Testis (tissue), 3 donors: Measurements from ENCODE around the gene BTBD17. TPM values are rescaled to one million over a fixed set of nuclear protein-coding genes. Genes with fewer than 3 reads are reported as not detected.
A peak's percentile ranks its signal among the peaks of the same experiment; 100 is the strongest.

Experiments
- DNase-seq: peaks from one replicate; pipeline ENCODE4 v3.0.0-alpha.2; 2019
- H3K27ac ChIP-seq, 2 donors: fragments of 200-600 bp; sonication (generic); one replicate each; pipeline ENCODE4 v1.5.1; 2019
- H3K27me3 ChIP-seq: fragments of 200-600 bp; sonication (generic); one replicate; pipeline ENCODE4 v1.5.1; 2019
- H3K36me3 ChIP-seq: fragments of 200-600 bp; sonication (generic); one replicate; pipeline ENCODE4 v1.5.1; 2017; ENCODE audit warnings: low read depth; ENCODE audit errors: missing control alignments
- H3K4me1 ChIP-seq: fragments of 200-600 bp; sonication (generic); one replicate; pipeline ENCODE4 v1.5.1; 2019
- H3K4me3 ChIP-seq, 2 donors: fragments of 200-600 bp; sonication (generic); one replicate each; pipeline ENCODE4 v1.5.1; 2017 to 2019
- H3K9me3 ChIP-seq: fragments of 200-600 bp; sonication (generic); one replicate; pipeline ENCODE4 v1.5.1; 2017
- POLR2A ChIP-seq: fragments of 450-650 bp; IDR thresholded peaks from one replicate; pipeline ENCODE4 v1.6.1; 2017; ENCODE audit warnings: antibody characterized with exemption, mild to moderate bottlenecking, moderate library complexity
- WGBS, 2 donors: methylation state at CpG; one replicate each; pipeline ENCODE4 v1.1.5; 2018; 5-methylcytosine and 5-hydroxymethylcytosine counted together
- intact Hi-C: fragments of 100-400 bp; cut with DNase I; formaldehyde crosslinking; loops from one replicate; pipeline ENCODE4 v1.15.1; 2023; ENCODE audit warnings: low total_unique reads
- polyA plus RNA-seq: library from polyadenylated mRNA; stranded (reverse); fragments of 350-450 nt; fragmentation: Illumina TruSeq; extraction: RNeasy Lipid Tissue Mini Kit (QIAGEN cat#74804); gene quantifications from one replicate; pipeline ENCODE4 v1.2.3, GENCODE V29; 2014; ENCODE audit warnings: low read depth, low replicate concordance; ENCODE audit not compliant: insufficient read depth
- total RNA-seq, 2 donors: library from RNA; depleted of rRNA; stranded (reverse); fragments of >200 nt; gene quantifications; one replicate each; pipeline ENCODE4 v1.2.3, GENCODE V29; 2016
- TF ChIP-seq, protein P1 (sequence below), 3 experiments: fragments of 450-650 bp in 2 of 3; fragments of 200-600 bp in 1 of 3; sonication (generic) in 1 of 3; IDR thresholded peaks; one replicate each; pipeline ENCODE4 v1.5.1; 2016 to 2019; ENCODE audit warnings: antibody characterized with exemption in 3 of 3, mild to moderate bottlenecking in 2 of 3, moderate library complexity in 1 of 3

BTBD17 gene
- total and polyA plus RNA-seq, 3 donors from 2014 or later = 0.79 to 1.2 TPM; not detected in 1

DNA sequence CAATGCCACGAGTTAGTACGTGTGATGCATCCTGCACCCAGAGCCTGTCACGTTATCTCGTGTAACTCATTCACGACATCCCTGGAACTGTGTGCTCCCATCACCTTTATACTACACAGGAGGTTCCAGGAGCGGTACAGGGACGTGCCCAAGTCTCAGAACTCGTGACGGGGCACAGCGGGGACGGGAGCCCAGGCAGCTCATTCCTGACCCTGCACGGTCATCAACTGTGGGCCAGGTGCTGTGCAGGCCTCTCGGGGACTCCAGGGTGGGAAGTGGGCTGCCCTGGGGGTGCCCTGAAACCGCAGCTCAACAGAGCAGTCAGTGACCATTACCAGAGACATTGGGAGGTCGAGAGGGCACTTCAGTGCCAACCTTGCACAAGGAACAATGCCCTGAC, 46.8 kb downstream of the BTBD17 start:
- no peak for TF ChIP-seq POLR2A
- TF ChIP-seq, protein P1, sequence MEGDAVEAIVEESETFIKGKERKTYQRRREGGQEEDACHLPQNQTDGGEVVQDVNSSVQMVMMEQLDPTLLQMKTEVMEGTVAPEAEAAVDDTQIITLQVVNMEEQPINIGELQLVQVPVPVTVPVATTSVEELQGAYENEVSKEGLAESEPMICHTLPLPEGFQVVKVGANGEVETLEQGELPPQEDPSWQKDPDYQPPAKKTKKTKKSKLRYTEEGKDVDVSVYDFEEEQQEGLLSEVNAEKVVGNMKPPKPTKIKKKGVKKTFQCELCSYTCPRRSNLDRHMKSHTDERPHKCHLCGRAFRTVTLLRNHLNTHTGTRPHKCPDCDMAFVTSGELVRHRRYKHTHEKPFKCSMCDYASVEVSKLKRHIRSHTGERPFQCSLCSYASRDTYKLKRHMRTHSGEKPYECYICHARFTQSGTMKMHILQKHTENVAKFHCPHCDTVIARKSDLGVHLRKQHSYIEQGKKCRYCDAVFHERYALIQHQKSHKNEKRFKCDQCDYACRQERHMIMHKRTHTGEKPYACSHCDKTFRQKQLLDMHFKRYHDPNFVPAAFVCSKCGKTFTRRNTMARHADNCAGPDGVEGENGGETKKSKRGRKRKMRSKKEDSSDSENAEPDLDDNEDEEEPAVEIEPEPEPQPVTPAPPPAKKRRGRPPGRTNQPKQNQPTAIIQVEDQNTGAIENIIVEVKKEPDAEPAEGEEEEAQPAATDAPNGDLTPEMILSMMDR (IDR thresholded peaks at IDR 0.05) = no peak
- Histone ChIP-seq H3K36me3 (no peaks in the 10 kb centered on the region), H3K27ac (no peak overlapping the region), H3K4me3 (no peak overlapping the region), H3K4me1 (no peaks in the 10 kb centered on the region), H3K9me3 (no peaks in the 10 kb centered on the region), H3K27me3 (no peaks in the 10 kb centered on the region)
- 89% methylated on average over 12 to 15 of the region's 15 CpGs for WGBS, 2 donors
- no peak for DNase-seq
- intact Hi-C loops = no loop called here

DNA sequence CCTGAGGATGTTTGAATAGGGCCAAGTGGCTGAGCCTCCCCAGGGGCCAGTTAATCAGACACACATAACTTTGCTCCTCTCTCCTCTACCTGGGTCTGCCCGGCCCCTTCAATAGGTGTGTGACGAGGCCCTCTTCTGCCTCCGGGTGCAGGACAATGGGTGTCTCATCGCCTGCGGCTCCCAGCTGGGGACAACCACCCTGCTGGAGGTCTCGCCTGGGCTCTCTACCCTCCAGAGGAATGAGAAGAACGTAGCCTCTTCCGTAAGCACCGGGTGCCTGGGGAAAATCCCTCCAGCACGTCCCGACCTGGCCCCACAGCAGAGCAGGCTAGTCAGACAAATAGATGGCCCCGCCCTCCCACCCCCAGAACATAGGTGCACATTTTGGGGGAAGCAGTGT, 51.8 kb downstream of the BTBD17 start:
- no peak for DNase-seq
- TF ChIP-seq, protein P1 (IDR thresholded peaks at IDR 0.05) = no peak
- no peak for TF ChIP-seq POLR2A
- no peaks in the 10 kb centered on the region for H3K4me1 ChIP-seq
- H3K4me3 ChIP-seq = no peak overlapping the region
- H3K36me3 ChIP-seq = no peaks in the 10 kb centered on the region
- H3K9me3 ChIP-seq = no peaks in the 10 kb centered on the region
- no peak overlapping the region for H3K27ac ChIP-seq
- 91 to 92% methylated on average over 12 of the region's 12 CpGs for WGBS, 2 donors
- no peaks in the 10 kb centered on the region for H3K27me3 ChIP-seq
- intact Hi-C loops = no loop called here

DNA sequence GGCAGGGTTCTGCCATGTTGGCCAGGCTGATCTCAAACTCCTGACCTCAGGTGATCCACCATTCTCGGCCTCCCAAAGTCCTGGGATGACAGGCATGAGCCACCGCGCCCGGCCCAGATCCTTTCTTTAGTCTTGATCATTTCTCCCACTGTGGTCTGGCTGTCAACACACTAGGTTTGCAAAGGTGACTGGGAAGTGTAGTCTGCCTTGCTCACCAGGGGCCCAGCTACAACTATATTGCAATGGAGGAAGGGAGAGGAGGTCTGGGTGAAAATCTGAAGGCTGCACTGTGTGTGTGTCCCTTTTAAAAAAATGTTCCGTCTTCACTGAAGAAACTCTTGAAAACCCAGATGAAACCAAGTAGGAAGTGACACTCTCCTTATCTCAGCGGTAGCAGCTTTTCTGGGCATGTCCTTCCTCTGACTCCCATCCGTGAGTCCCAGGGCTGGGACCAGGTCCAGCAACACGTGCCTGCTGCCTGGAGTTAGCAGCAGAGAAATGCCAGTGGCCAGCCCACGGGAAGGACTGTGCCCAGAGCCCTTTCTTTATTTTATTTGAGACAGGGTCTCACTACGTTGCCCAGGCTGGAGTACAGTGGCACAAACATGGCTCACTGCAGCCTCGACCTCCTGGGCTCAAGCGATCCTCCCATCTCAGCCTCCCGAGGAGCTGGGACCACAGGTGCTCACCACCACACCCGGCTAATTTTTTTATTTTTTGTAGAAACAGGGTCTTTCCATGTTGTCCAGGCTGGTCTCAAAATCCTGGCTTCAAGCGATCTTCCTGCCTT, 53.5 kb downstream of the BTBD17 start:
- Histone ChIP-seq H3K4me3 (no peak overlapping the region), H3K4me1 (no peaks in the 10 kb centered on the region), H3K9me3 (no peaks in the 10 kb centered on the region), H3K27me3 (no peaks in the 10 kb centered on the region), H3K27ac (no peak overlapping the region), H3K36me3 (no peaks in the 10 kb centered on the region)
- DNase-seq = peak; percentile 73
- 63 to 64% methylated on average over 13 to 15 of the region's 15 CpGs for WGBS, 2 donors
- no peak for TF ChIP-seq POLR2A
- TF ChIP-seq, protein P1 (IDR thresholded peaks at IDR 0.05) = no peak
- intact Hi-C loops = no loop called here

Other genes starting within 250 kb of the BTBD17 start
- 100 to 1,000 TPM; 345 to 563 TPM for gene RPL38, start 158.2 kb downstream of the BTBD17 start, total RNA-seq
- gene RPL38, start 158.2 kb downstream of the BTBD17 start, polyA plus RNA-seq = 1,788 TPM
- 10 to 100 TPM; 69.7 to 73.5 TPM for gene TTYH2, start 148.3 kb downstream of the BTBD17 start, total RNA-seq
- gene TTYH2, start 148.3 kb downstream of the BTBD17 start, polyA plus RNA-seq = 52.7 TPM
- 10 to 100 TPM; 19.6 to 26.9 TPM for gene DNAI2, start 87.6 kb downstream of the BTBD17 start, total RNA-seq
- gene DNAI2, start 87.6 kb downstream of the BTBD17 start, polyA plus RNA-seq = 80.5 TPM
- 1 to 10 TPM; 3.0 to 3.3 TPM for gene KIF19, start 35.6 kb downstream of the BTBD17 start, total RNA-seq
- gene KIF19, start 35.6 kb downstream of the BTBD17 start, polyA plus RNA-seq = 2.0 TPM
- gene GPR142, start 5.6 kb upstream of the BTBD17 start, total RNA-seq = under 1 TPM; 0.55 to 0.87 TPM
- 0.51 TPM for gene GPR142, start 5.6 kb upstream of the BTBD17 start, polyA plus RNA-seq
- 10 to 100 TPM in 1 of 2 donors, 1 to 10 TPM in 1; 6.8 to 19.0 TPM for gene GPRC5C, start 70.2 kb upstream of the BTBD17 start, total RNA-seq
- 14.1 TPM for gene GPRC5C, start 70.2 kb upstream of the BTBD17 start, polyA plus RNA-seq
- 1 to 10 TPM; 2.0 to 2.4 TPM for gene CD300A, start 104.8 kb upstream of the BTBD17 start, total RNA-seq
- 3.7 TPM for gene CD300A, start 104.8 kb upstream of the BTBD17 start, polyA plus RNA-seq
- under 1 TPM; 0.71 to 0.99 TPM for gene CD300LB, start 169.6 kb upstream of the BTBD17 start, total RNA-seq
- 0.30 TPM for gene CD300LB, start 169.6 kb upstream of the BTBD17 start, polyA plus RNA-seq
- under 1 TPM; 0.39 to 0.81 TPM for gene CD300C, start 184.2 kb upstream of the BTBD17 start, total RNA-seq
- 0.34 TPM for gene CD300C, start 184.2 kb upstream of the BTBD17 start, polyA plus RNA-seq
- not detected for gene CD300H, start 205.6 kb upstream of the BTBD17 start, total RNA-seq
- gene CD300H, start 205.6 kb upstream of the BTBD17 start, polyA plus RNA-seq = not detected
- gene CD300LD, start 230.4 kb upstream of the BTBD17 start, total RNA-seq = not detected
- 0.41 TPM for gene CD300LD, start 230.4 kb upstream of the BTBD17 start, polyA plus RNA-seq